ENCODE data around the gene CFAP54. TPM values are rescaled to one million over a fixed set of nuclear protein-coding genes. Genes with fewer than 3 reads are reported as not detected.

The CFAP54 gene
- polyA plus RNA-seq, 3 donors: not detected

DNA sequence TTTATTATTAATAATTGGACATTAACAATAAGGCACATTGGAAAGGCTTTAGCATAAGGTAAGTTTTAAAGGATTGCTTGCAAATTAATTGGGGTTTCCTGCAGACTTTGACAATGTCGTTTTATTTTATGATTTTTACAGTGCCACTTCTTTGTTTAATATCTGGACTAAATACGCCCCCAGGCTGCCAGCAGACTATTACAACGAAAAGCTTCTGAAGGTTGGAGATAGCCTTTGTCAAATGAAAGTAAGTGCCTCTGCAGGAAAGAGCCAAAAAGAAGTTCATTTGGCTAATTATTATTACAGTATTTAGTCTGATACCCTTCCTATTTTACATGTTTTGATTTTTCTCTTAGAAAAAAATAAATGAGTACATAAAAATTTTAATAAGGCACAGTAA lies 11.3 kb downstream of the CFAP54 start:
- H3K36me3 Mint-ChIP-seq: no peaks in the 10 kb centered on the region
- no peak overlapping the region for H3K27ac ChIP-seq (ENCODE audit: low read depth in 1 of 2, low read length in 2 of 2)
- H3K27me3 Mint-ChIP-seq (ENCODE audit: low read depth in 3 of 3): peaks cover 0 to 3% (median 0%) of the 10 kb centered on the region in 3 donors
- H3K36me3 ChIP-seq (replicated peaks in 1 of 2; ENCODE audit: control insufficient read depth in 1 of 2, insufficient read depth in 2 of 2, low read length in 2 of 2): no peaks in the 10 kb centered on the region
- DNase-seq: no peak
- no peak overlapping the region for H3K4me3 ChIP-seq (replicated peaks in 1 of 3; ENCODE audit: low read depth in 2 of 3, low read length in 3 of 3)
- WGBS (ENCODE audit: insufficient coverage): no CpG with 5 or more reads among the region's 3 CpGs
- no peak overlapping the region for H2AFZ ChIP-seq (ENCODE audit: insufficient read depth, low read depth, low read length, poor library complexity, severe bottlenecking)
- no peak overlapping the region for H3K9ac ChIP-seq (ENCODE audit: insufficient read depth, low read length, poor library complexity, severe bottlenecking)
- peaks cover 10 to 12% of the 10 kb centered on the region in 2 donors for H3K4me1 ChIP-seq (ENCODE audit: control insufficient read depth in 1 of 2, insufficient read depth in 2 of 2, low read length in 2 of 2)
- TF ChIP-seq, protein P1, sequence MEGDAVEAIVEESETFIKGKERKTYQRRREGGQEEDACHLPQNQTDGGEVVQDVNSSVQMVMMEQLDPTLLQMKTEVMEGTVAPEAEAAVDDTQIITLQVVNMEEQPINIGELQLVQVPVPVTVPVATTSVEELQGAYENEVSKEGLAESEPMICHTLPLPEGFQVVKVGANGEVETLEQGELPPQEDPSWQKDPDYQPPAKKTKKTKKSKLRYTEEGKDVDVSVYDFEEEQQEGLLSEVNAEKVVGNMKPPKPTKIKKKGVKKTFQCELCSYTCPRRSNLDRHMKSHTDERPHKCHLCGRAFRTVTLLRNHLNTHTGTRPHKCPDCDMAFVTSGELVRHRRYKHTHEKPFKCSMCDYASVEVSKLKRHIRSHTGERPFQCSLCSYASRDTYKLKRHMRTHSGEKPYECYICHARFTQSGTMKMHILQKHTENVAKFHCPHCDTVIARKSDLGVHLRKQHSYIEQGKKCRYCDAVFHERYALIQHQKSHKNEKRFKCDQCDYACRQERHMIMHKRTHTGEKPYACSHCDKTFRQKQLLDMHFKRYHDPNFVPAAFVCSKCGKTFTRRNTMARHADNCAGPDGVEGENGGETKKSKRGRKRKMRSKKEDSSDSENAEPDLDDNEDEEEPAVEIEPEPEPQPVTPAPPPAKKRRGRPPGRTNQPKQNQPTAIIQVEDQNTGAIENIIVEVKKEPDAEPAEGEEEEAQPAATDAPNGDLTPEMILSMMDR (IDR thresholded peaks at IDR 0.05): no peak
- no peaks in the 10 kb centered on the region for H4K20me1 ChIP-seq (ENCODE audit: insufficient read depth, low read length)
- no peaks in the 10 kb centered on the region for H3K27me3 ChIP-seq (ENCODE audit: control insufficient read depth in 2 of 2, insufficient read depth in 2 of 2, low read length in 2 of 2)
- H3K4me2 ChIP-seq (replicated peaks; ENCODE audit: extremely low read depth, low read length, poor library complexity, severe bottlenecking): no peak overlapping the region
- H3K4me1 Mint-ChIP-seq: peaks cover 15% of the 10 kb centered on the region
- no peaks in the 10 kb centered on the region for H3K9me3 ChIP-seq (replicated peaks in 1 of 2; ENCODE audit: control insufficient read depth in 1 of 2, insufficient read depth in 1 of 2, low read length in 2 of 2)
- H3K4me3 Mint-ChIP-seq: no peak overlapping the region
- H3K9me3 Mint-ChIP-seq: no peaks in the 10 kb centered on the region
- intact Hi-C loops (cut with micrococcal nuclease): no loop called here
- no peaks in the 10 kb centered on the region for H3K79me2 ChIP-seq (ENCODE audit: insufficient read depth, low read length)
- H3K27ac Mint-ChIP-seq: no peak overlapping the region

DNA sequence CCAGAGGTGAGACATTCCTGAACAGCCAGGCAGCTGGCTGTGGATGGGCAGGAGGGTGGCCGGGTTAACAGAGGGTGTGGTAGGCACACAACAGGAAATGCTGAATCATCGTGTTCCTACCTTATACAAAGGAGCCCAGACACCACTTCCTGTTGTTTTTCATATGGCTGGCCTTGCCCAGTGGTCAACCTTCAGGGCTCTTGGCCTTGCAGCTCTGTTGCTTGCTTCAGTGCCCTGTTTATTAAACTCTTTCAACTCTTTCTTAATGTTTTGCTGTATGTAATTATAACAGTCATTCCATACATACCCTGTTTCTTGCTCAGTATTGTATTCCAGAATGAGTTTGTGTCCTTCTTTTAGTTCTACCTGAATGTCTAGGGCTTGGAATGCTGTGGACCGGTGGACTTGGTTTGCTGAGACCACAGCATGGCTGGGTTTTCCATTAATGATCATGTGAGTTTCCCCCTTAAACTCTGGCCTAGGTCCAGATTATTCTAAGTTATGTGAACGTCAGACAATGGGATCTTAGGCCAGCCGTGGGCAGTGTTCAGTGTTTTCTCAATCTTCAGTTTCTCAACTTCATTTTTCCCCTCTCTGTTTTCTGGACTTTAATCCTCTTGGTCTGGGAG lies 11.9 kb downstream of the CFAP54 start:
- WGBS (ENCODE audit: insufficient coverage): 71% methylated on average over 1 of the region's 5 CpGs
- peak overlapping the region; percentile 7 for H2AFZ ChIP-seq (ENCODE audit: insufficient read depth, low read depth, low read length, poor library complexity, severe bottlenecking)
- H3K79me2 ChIP-seq (ENCODE audit: insufficient read depth, low read length): no peaks in the 10 kb centered on the region
- H3K9ac ChIP-seq (ENCODE audit: insufficient read depth, low read length, poor library complexity, severe bottlenecking): no peak overlapping the region
- H3K27ac ChIP-seq (ENCODE audit: low read depth in 1 of 2, low read length in 2 of 2): no peak overlapping the region
- no peaks in the 10 kb centered on the region for H4K20me1 ChIP-seq (ENCODE audit: insufficient read depth, low read length)
- H3K27me3 ChIP-seq (ENCODE audit: control insufficient read depth in 2 of 2, insufficient read depth in 2 of 2, low read length in 2 of 2): no peaks in the 10 kb centered on the region
- Mint-ChIP-seq H3K4me1 (peaks cover 15% of the 10 kb centered on the region), H3K27me3 (ENCODE audit: low read depth in 3 of 3) (peaks cover 0 to 3% (median 0%) of the 10 kb centered on the region in 3 donors), H3K36me3 (no peaks in the 10 kb centered on the region), H3K27ac (peak overlapping the region in 5 of 7 donors; percentile 4 to 61 (median 30)), H3K9me3 (no peaks in the 10 kb centered on the region), H3K4me3 (no peak overlapping the region)
- peaks cover 10 to 12% of the 10 kb centered on the region in 2 donors for H3K4me1 ChIP-seq (ENCODE audit: control insufficient read depth in 1 of 2, insufficient read depth in 2 of 2, low read length in 2 of 2)
- H3K36me3 ChIP-seq (replicated peaks in 1 of 2; ENCODE audit: control insufficient read depth in 1 of 2, insufficient read depth in 2 of 2, low read length in 2 of 2): no peaks in the 10 kb centered on the region
- no peak overlapping the region for H3K4me3 ChIP-seq (replicated peaks in 1 of 3; ENCODE audit: low read depth in 2 of 3, low read length in 3 of 3)
- intact Hi-C loops (cut with micrococcal nuclease): no loop called here
- DNase-seq: peak; percentile 12 to 64 (median 49)
- H3K9me3 ChIP-seq (replicated peaks in 1 of 2; ENCODE audit: control insufficient read depth in 1 of 2, insufficient read depth in 1 of 2, low read length in 2 of 2): no peaks in the 10 kb centered on the region
- TF ChIP-seq, protein P1 (IDR thresholded peaks at IDR 0.05): no peak
- H3K4me2 ChIP-seq (replicated peaks; ENCODE audit: extremely low read depth, low read length, poor library complexity, severe bottlenecking): no peak overlapping the region

All from CD14-positive monocyte (primary cell).